ENCODE data around the gene IPO5. TPM values are rescaled to one million over a fixed set of nuclear protein-coding genes. Genes with fewer than 3 reads are reported as not detected.

IPO5 gene
- total RNA-seq, 1 experiment from 2014 or later, result 342 TPM

- no CpG with 5 or more reads among the region's 3 CpGs for WGBS (ENCODE audit: extremely low coverage, insufficient read length, low lambda C conversion rate)
- no peak overlapping the region for H2BK12ac ChIP-seq (ENCODE audit: insufficient read length, low read depth, low read length)
- Mint-ChIP-seq H3K4me1 (no peaks in the 10 kb centered on the region), H3K4me3 (no peak overlapping the region), H3K36me3 (ENCODE audit: insufficient read depth in 1 of 3, low read depth in 3 of 3) (peaks cover 57 to 85% (median 81%) of the 10 kb centered on the region in 3 experiments), H3K27ac (peak overlapping the region in 1 of 3 experiments; percentile 53; a peak in 1 of 7 replicates), H3K9me3 (no peaks in the 10 kb centered on the region), H3K27me3 (ENCODE audit: low read depth) (no peaks in the 10 kb centered on the region)
- no peak overlapping the region for H2BK120ac ChIP-seq (ENCODE audit: low read depth, low read length, poor library complexity, severe bottlenecking)
- no peaks in the 10 kb centered on the region for H3K23me2 ChIP-seq (ENCODE audit: insufficient read length, low read depth, low read length, poor library complexity, severe bottlenecking)
- H2BK15ac ChIP-seq (ENCODE audit: low read depth, low read length), result no peak overlapping the region
- H4K91ac ChIP-seq (ENCODE audit: insufficient read length, low read depth, low read length), result no peak overlapping the region
- H3K56ac ChIP-seq (ENCODE audit: insufficient read length, low read depth, low read length), result no peak overlapping the region
- H2BK5ac ChIP-seq (ENCODE audit: insufficient read length, low read length), result no peak overlapping the region
- H3K18ac ChIP-seq (ENCODE audit: insufficient read length, low read depth, low read length), result no peak overlapping the region
- H2AK5ac ChIP-seq (ENCODE audit: insufficient read length, low read length), result no peak overlapping the region
- TF ChIP-seq CTCF (conservative IDR thresholded peaks at IDR 0.05), result no peak
- no peak overlapping the region for H3K27ac ChIP-seq (ENCODE audit: insufficient read length, low read depth, low read length)
- no peak overlapping the region for H4K8ac ChIP-seq (replicated peaks; ENCODE audit: insufficient read length, low read depth, low read length)
- no peaks in the 10 kb centered on the region for H3K9me3 ChIP-seq (ENCODE audit: control insufficient read depth, low read depth, low read length)
- no peaks in the 10 kb centered on the region for H3K4me1 ChIP-seq (ENCODE audit: insufficient read depth, low read length)
- H3K79me2 ChIP-seq (ENCODE audit: insufficient read depth, low read length), result peaks cover 4% of the 10 kb centered on the region; the same call in 1 of the 2 replicates
- no peak overlapping the region for H3K14ac ChIP-seq (ENCODE audit: insufficient read depth, low read length)
- H2BK20ac ChIP-seq (ENCODE audit: low read depth, low read length, poor library complexity, severe bottlenecking), result no peak overlapping the region
- H3K79me1 ChIP-seq (ENCODE audit: insufficient read depth, low read depth, low read length, poor library complexity, severe bottlenecking), result peaks cover 7% of the 10 kb centered on the region
- no peak overlapping the region for H4K5ac ChIP-seq (ENCODE audit: insufficient read length, low read depth, low read length)
- no peak overlapping the region for H3K9ac ChIP-seq (ENCODE audit: extremely low read depth, insufficient read length, low read length)
- no peak overlapping the region for H3K23ac ChIP-seq (ENCODE audit: insufficient read length, low read depth, low read length)
- H2AFZ ChIP-seq (ENCODE audit: low read length), result no peak overlapping the region
- no peaks in the 10 kb centered on the region for H4K20me1 ChIP-seq (ENCODE audit: control insufficient read depth, insufficient read depth, insufficient read length)
- no peak overlapping the region for H3K4me2 ChIP-seq (ENCODE audit: insufficient read depth, insufficient read length, low read length)
- no peak for DNase-seq
- H3K4ac ChIP-seq (ENCODE audit: low read depth, low read length), result no peak overlapping the region
- no peak overlapping the region for H3T11ph ChIP-seq (ENCODE audit: low read length)
- H3K27me3 ChIP-seq (ENCODE audit: insufficient read depth, low read length), result no peaks in the 10 kb centered on the region
Observed at GRCh38 chr13:97986835-97987234, 33.4 kb downstream of the IPO5 start.

Measured in H9 (cell line).